HCT116 (cell line): ENCODE data around the gene ST7L. TPM values are rescaled to one million over a fixed set of nuclear protein-coding genes. Genes with fewer than 3 reads are reported as not detected.

Experiments
- ATAC-seq: fragments of 200-7000 bp; cut with Tn5 transposase; 2 replicates; pipeline ENCODE4 v1.9.1; 2020; ENCODE audit warnings: mild to moderate bottlenecking, moderate library complexity
- BruUV-seq: library from RNA; stranded (reverse); fragments of 400-500 nt; replicated peaks from 2 replicates; lab custom pipeline; 2021; lab: Mats Ljungman, UMichigan
- CTCF ChIA-PET: fragments of 300-600 bp; sonication (Branson Sonifier 250); formaldehyde crosslinking; loops from one replicate; lab custom pipeline; 2021; ENCODE audit warnings: antibody characterized with exemption; lab: Charles Lee
- POLR2A ChIA-PET: fragments of 300-600, 350-600 bp; sonication (Branson Sonifier 250); formaldehyde crosslinking; loops from one replicate; lab custom pipeline; 2021; ENCODE audit warnings: antibody characterized with exemption; lab: Charles Lee
- RAD21 ChIA-PET, 2 experiments: fragments of 300-600 bp; sonication (Branson Sonifier 250); formaldehyde crosslinking; loops; one replicate each; lab custom pipeline; 2023; ENCODE audit warnings: low total read pairs in 2 of 2; ENCODE audit not compliant: uncharacterized antibody in 2 of 2, unreplicated experiment in 2 of 2, low non-redundant PET in 1 of 2; lab: Charles Lee
- DNase-seq: peaks from one replicate; pipeline ENCODE4 v3.0.0-alpha.2; 2010; ENCODE audit warnings: low read depth, low spot score
- H2AFZ ChIP-seq: fragments of 200-600 bp; shearing (Covaris generic), sonication (generic); 2 replicates; pipeline ENCODE4 v1.6.1; 2017; ENCODE audit warnings: low read depth, mixed run types, mixed read lengths, antibody characterized with exemption, low read length; ENCODE audit not compliant: poor library complexity, severe bottlenecking
- H3K27ac ChIP-seq: 2 replicates; pipeline ENCODE4 v1.5.1; 2012; ENCODE audit warnings: low read depth, low read length
- H3K27me3 ChIP-seq: fragments of 200-600 bp; sonication (generic); 2 replicates; pipeline ENCODE4 v1.6.1; 2016; ENCODE audit warnings: mixed run types, low read length, mixed read lengths; ENCODE audit not compliant: insufficient read depth
- H3K36me3 ChIP-seq, 2 experiments: fragments of 200-500 bp in 1 of 2; fragments of 200-600 bp in 1 of 2; sonication (Bioruptor generic) in 1 of 2; sonication (generic) in 1 of 2; 2 replicates each; pipeline versions ENCODE4 v1.5.1 to v1.6.1; 2014 to 2016; ENCODE audit warnings: low read length in 2 of 2, inconsistent platforms in 1 of 2, mixed read lengths in 1 of 2, mixed run types in 1 of 2; ENCODE audit not compliant: insufficient read depth in 2 of 2, control insufficient read depth in 1 of 2
- H3K4me1 ChIP-seq, 2 experiments: fragments of 200-600 bp in 1 of 2; sonication (generic) in 1 of 2; 2 replicates each; pipeline versions ENCODE4 v1.5.1 to v1.6.1; 2012 to 2017; ENCODE audit warnings: low read length in 2 of 2, inconsistent platforms in 1 of 2, mild to moderate bottlenecking in 1 of 2, mixed read lengths in 1 of 2, mixed run types in 1 of 2, moderate library complexity in 1 of 2; ENCODE audit not compliant: insufficient read depth in 2 of 2, control insufficient read depth in 1 of 2
- H3K4me2 ChIP-seq: fragments of 200-600 bp; sonication (generic); 2 replicates; pipeline ENCODE4 v1.6.1; 2017; ENCODE audit warnings: mixed run types, low read length, mixed read lengths
- H3K4me3 ChIP-seq, 2 experiments: fragments of 200-600 bp in 1 of 2; sonication (generic) in 1 of 2; replicated peaks in 1 of 2; 2 replicates each; pipeline ENCODE4 v1.5.1; 2011 to 2016; ENCODE audit warnings: low read length in 2 of 2, control low read depth in 1 of 2, low read depth in 1 of 2, mild to moderate bottlenecking in 1 of 2, mixed read lengths in 1 of 2, mixed run types in 1 of 2
- H3K79me2 ChIP-seq: fragments of 200-600 bp; sonication (generic); 2 replicates; pipeline ENCODE4 v1.6.1; 2017; ENCODE audit warnings: mild to moderate bottlenecking, mixed run types, low read length, moderate library complexity, mixed read lengths; ENCODE audit not compliant: insufficient read depth
- H3K9ac ChIP-seq: fragments of 200-600 bp; sonication (generic); 2 replicates; pipeline ENCODE4 v1.6.1; 2016; ENCODE audit warnings: low read length, mixed read lengths
- H3K9me2 ChIP-seq: fragments of 200-600 bp; sonication (generic), shearing (Covaris generic); 2 replicates; pipeline ENCODE4 v1.6.1; 2017; ENCODE audit warnings: mixed run types, mild to moderate bottlenecking, moderate library complexity; ENCODE audit not compliant: insufficient read depth
- H3K9me3 ChIP-seq, 2 experiments: fragments of 200-500 bp in 1 of 2; fragments of 200-600 bp in 1 of 2; sonication (Bioruptor generic) in 1 of 2; sonication (generic) in 1 of 2; 2 replicates each; pipeline ENCODE4 v1.6.1; 2014 to 2017; ENCODE audit warnings: low read length in 2 of 2, mixed read lengths in 2 of 2, inconsistent platforms in 1 of 2, low read depth in 1 of 2, mild to moderate bottlenecking in 1 of 2, mixed run types in 1 of 2, moderate library complexity in 1 of 2; ENCODE audit not compliant: control insufficient read depth in 1 of 2, insufficient read depth in 1 of 2
- H4K20me1 ChIP-seq: fragments of 200-600 bp; sonication (generic), shearing (Covaris generic); 2 replicates; pipeline ENCODE4 v1.6.1; 2017; ENCODE audit warnings: mixed run types, mild to moderate bottlenecking, moderate library complexity; ENCODE audit not compliant: insufficient read depth
- CBX3 ChIP-seq: IDR thresholded peaks from 2 replicates; pipeline ENCODE4 v1.6.1; 2012; ENCODE audit warnings: low read depth
- ELF1 ChIP-seq: IDR thresholded peaks from 2 replicates; pipeline ENCODE4 v1.6.1; 2012; ENCODE audit warnings: low read depth, borderline replicate concordance
- EZH2phosphoT487 ChIP-seq: fragments of 200-600 bp; IDR thresholded peaks from 2 replicates; pipeline ENCODE4 v1.6.1; 2018; ENCODE audit warnings: antibody characterized with exemption, borderline replicate concordance
- POLR2A ChIP-seq: IDR thresholded peaks from 2 replicates; pipeline ENCODE4 v1.7.0; 2011; ENCODE audit warnings: borderline replicate concordance; ENCODE audit not compliant: insufficient read depth, insufficient read length; ENCODE audit errors: extremely low read depth
- RAD21 ChIP-seq: IDR thresholded peaks from 2 replicates; pipeline ENCODE4 v1.6.1; 2012; ENCODE audit warnings: low read depth, mild to moderate bottlenecking
- SIN3A ChIP-seq: IDR thresholded peaks from 2 replicates; pipeline ENCODE4 v1.6.1; 2012; ENCODE audit warnings: low read depth
- TCF7L2 ChIP-seq: IDR thresholded peaks from 2 replicates; pipeline ENCODE4 v1.7.0; 2011; ENCODE audit warnings: borderline replicate concordance, inconsistent platforms; ENCODE audit not compliant: insufficient read depth, insufficient read length; ENCODE audit errors: extremely low read depth
- YY1 ChIP-seq: IDR thresholded peaks from 2 replicates; pipeline ENCODE4 v1.6.1; 2011; ENCODE audit warnings: low read length, low read depth, moderate library complexity, mild to moderate bottlenecking; ENCODE audit not compliant: insufficient replicate concordance; ENCODE audit errors: extremely low read depth
- ZNF274 ChIP-seq: fragments of 200-500 bp; sonication (Bioruptor generic); IDR thresholded peaks from 2 replicates; pipeline ENCODE4 v1.6.1; 2014; ENCODE audit warnings: mild to moderate bottlenecking, low read depth, low read length, inconsistent platforms
- intact Hi-C: fragments of 100-400 bp; cut with micrococcal nuclease; formaldehyde crosslinking; loops from 2 replicates; pipeline ENCODE4 v1.10.0; 2022
- total RNA-seq: library from RNA; stranded (reverse); gene quantifications from one replicate; pipeline ENCODE4 v1.2.1, GENCODE V29; 2021; ENCODE audit not compliant: unreplicated experiment
- TF ChIP-seq, protein P1 (sequence below): IDR thresholded peaks from 2 replicates; pipeline ENCODE4 v1.6.1; 2011; ENCODE audit warnings: mild to moderate bottlenecking, low read length, moderate library complexity; ENCODE audit not compliant: insufficient replicate concordance; ENCODE audit errors: extremely low read depth
- TF ChIP-seq, protein P2 (sequence below): IDR thresholded peaks from 2 replicates; pipeline ENCODE4 v1.6.1; 2012
- TF ChIP-seq, protein P3 (sequence below), 3 experiments: fragments of 200-600 bp in 1 of 3; sonication (generic) in 1 of 3; IDR thresholded peaks in 2 of 3; conservative IDR thresholded peaks in 1 of 3; 2 replicates each; pipeline ENCODE4 v1.5.1; 2012 to 2017; ENCODE audit warnings: low read depth in 2 of 3, low read length in 2 of 3, antibody characterized with exemption in 1 of 3, borderline replicate concordance in 1 of 3, control low read depth in 1 of 3, mild to moderate bottlenecking in 1 of 3, mixed read lengths in 1 of 3, mixed run types in 1 of 3, moderate library complexity in 1 of 3; ENCODE audit not compliant: insufficient read depth in 1 of 3
- TF ChIP-seq, protein P4 (sequence below): IDR thresholded peaks from 2 replicates; pipeline ENCODE4 v1.6.1; 2012

ST7L gene
- total RNA-seq, 1 experiment from 2014 or later, result 19.9 TPM

DNA sequence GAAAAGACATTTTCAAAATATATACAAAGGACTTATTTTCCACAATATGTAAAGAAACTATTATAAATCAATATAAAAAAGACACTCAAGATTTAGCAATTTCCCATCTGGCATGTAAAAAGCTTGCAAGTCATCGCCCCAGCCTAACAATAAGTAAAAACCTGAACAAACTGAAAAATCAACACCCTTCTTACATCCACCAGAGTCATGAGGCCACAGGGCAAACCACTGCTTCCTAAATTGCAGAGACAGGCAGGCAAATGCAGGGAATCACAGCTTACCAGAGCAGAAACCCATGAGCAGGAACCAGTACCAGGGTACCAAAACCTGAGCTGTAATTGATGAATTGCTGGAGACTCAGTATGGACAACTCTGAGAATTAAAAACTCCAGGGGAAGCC, 126.9 kb downstream of the ST7L start:
- no peaks in the 10 kb centered on the region for H3K36me3 ChIP-seq
- TF ChIP-seq RAD21, result no peak
- intact Hi-C loops, result no loop called here
- no TSS peak for BruUV-seq
- H3K27me3 ChIP-seq, result no peaks in the 10 kb centered on the region
- H3K4me2 ChIP-seq, result no peak overlapping the region
- no peaks in the 10 kb centered on the region for H4K20me1 ChIP-seq
- no peak for ATAC-seq
- ChIA-PET CTCF (no interaction called here), RAD21 (no interaction called here), POLR2A (no interaction called here)
- no peaks in the 10 kb centered on the region for H3K4me1 ChIP-seq
- DNase-seq, result no peak
- no peaks in the 10 kb centered on the region for H3K79me2 ChIP-seq
- no peaks in the 10 kb centered on the region for H3K9me2 ChIP-seq
- no peak overlapping the region for H3K27ac ChIP-seq
- no peak overlapping the region for H2AFZ ChIP-seq
- no peak overlapping the region for H3K4me3 ChIP-seq
- H3K9me3 ChIP-seq, result no peaks in the 10 kb centered on the region
- no peak overlapping the region for H3K9ac ChIP-seq

DNA sequence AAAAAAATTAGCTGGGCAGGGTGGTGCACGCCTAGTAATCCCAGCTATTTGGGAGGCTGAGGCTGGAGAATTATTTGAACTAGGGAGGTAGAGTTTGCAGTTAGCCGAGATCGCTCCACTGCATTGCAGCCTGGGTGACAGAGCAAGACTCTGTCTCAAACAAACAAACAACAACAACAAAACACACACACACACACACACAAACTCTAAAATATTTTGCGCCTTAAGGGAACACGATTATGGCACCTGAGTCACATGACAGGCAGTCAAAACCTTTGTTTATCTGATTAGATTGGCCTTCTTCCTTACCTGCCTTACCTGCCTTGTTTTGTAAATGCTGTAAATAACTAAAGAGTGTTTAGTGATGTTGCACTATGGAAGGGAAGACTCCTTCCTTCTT, 130.8 kb downstream of the ST7L start:
- H3K9me2 ChIP-seq, result no peaks in the 10 kb centered on the region
- no peak overlapping the region for H3K4me2 ChIP-seq
- no peaks in the 10 kb centered on the region for H3K9me3 ChIP-seq
- H3K9ac ChIP-seq, result no peak overlapping the region
- no peak overlapping the region for H3K27ac ChIP-seq
- no peaks in the 10 kb centered on the region for H3K4me1 ChIP-seq
- RAD21 ChIA-PET, result no interaction called here
- H2AFZ ChIP-seq, result no peak overlapping the region
- H3K27me3 ChIP-seq, result no peaks in the 10 kb centered on the region
- CTCF ChIA-PET, result no interaction called here
- H3K79me2 ChIP-seq, result no peaks in the 10 kb centered on the region
- no peak overlapping the region for H3K4me3 ChIP-seq
- POLR2A ChIA-PET, result no interaction called here
- H4K20me1 ChIP-seq, result no peaks in the 10 kb centered on the region
- intact Hi-C loops, result no loop called here
- DNase-seq (no peak), ATAC-seq (no peak)
- H3K36me3 ChIP-seq, result no peaks in the 10 kb centered on the region
- no TSS peak for BruUV-seq
- no peak for TF ChIP-seq CBX3
- TF ChIP-seq TCF7L2, result no peak
- TF ChIP-seq, protein P1, sequence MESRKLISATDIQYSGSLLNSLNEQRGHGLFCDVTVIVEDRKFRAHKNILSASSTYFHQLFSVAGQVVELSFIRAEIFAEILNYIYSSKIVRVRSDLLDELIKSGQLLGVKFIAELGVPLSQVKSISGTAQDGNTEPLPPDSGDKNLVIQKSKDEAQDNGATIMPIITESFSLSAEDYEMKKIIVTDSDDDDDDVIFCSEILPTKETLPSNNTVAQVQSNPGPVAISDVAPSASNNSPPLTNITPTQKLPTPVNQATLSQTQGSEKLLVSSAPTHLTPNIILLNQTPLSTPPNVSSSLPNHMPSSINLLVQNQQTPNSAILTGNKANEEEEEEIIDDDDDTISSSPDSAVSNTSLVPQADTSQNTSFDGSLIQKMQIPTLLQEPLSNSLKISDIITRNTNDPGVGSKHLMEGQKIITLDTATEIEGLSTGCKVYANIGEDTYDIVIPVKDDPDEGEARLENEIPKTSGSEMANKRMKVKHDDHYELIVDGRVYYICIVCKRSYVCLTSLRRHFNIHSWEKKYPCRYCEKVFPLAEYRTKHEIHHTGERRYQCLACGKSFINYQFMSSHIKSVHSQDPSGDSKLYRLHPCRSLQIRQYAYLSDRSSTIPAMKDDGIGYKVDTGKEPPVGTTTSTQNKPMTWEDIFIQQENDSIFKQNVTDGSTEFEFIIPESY, result no peak
- TF ChIP-seq YY1, result no peak
- TF ChIP-seq POLR2A, result no peak
- TF ChIP-seq, protein P2, sequence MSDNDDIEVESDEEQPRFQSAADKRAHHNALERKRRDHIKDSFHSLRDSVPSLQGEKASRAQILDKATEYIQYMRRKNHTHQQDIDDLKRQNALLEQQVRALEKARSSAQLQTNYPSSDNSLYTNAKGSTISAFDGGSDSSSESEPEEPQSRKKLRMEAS, result no peak
- TF ChIP-seq ZNF274, result no peak
- TF ChIP-seq, protein P3, sequence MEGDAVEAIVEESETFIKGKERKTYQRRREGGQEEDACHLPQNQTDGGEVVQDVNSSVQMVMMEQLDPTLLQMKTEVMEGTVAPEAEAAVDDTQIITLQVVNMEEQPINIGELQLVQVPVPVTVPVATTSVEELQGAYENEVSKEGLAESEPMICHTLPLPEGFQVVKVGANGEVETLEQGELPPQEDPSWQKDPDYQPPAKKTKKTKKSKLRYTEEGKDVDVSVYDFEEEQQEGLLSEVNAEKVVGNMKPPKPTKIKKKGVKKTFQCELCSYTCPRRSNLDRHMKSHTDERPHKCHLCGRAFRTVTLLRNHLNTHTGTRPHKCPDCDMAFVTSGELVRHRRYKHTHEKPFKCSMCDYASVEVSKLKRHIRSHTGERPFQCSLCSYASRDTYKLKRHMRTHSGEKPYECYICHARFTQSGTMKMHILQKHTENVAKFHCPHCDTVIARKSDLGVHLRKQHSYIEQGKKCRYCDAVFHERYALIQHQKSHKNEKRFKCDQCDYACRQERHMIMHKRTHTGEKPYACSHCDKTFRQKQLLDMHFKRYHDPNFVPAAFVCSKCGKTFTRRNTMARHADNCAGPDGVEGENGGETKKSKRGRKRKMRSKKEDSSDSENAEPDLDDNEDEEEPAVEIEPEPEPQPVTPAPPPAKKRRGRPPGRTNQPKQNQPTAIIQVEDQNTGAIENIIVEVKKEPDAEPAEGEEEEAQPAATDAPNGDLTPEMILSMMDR (IDR thresholded peaks at IDR 0.05 in 2 of 3, conservative IDR thresholded peaks at IDR 0.05 in 1 of 3; ENCODE audit: borderline replicate concordance in 1 of 3, insufficient read depth in 1 of 3, low read depth in 2 of 3, low read length in 2 of 3), result no peak
- no peak for TF ChIP-seq SIN3A
- TF ChIP-seq RAD21, result no peak
- TF ChIP-seq, protein P4, sequence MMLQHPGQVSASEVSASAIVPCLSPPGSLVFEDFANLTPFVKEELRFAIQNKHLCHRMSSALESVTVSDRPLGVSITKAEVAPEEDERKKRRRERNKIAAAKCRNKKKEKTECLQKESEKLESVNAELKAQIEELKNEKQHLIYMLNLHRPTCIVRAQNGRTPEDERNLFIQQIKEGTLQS, result no peak
- no peak for TF ChIP-seq EZH2phosphoT487
- no peak for TF ChIP-seq ELF1
